ENCODE results near the gene CBARP. TPM values are rescaled to one million over a fixed set of nuclear protein-coding genes. Genes with fewer than 3 reads are reported as not detected.

Gene CBARP
- total and polyA plus RNA-seq, 2 of the 4 experiments (the other 2 are of a cell fraction) = 0.18 to 3.9 TPM

DNA sequence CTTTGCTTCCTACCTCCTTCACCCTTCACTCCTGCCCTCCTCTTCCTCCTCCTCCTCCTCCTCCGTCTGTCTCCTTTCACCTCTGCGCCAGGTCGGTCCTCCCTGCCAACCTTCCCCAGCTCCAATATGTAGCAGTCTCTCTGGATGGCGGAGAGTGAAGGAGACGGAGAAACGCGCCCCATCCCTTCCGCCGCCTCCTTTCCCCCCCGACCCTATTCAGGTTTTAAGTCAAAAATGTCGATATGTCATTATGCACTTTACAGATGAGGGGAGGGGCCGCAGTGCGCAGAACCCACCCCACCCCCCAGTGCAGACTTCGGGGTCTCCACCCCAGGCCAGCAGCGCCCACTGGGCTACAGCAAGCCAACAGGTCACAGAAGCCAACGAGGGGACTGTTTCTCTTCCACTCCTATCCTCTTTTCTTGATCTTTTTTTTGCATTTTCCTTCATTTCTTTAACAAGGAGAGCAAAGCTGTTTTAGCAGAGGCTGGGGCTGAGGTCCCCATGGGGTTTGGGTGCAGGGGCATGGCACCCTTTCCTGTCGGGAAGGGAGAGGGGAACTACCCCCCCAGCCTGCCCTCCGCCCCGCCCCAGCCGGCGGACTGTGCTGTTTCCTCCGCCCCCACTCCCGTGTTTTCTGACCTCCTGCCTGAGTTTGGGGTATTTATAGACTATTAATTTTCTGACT is 19.8 kb upstream of the CBARP start (continued):
- no peak for TF ChIP-seq BHLHE40 (IDR thresholded peaks at IDR 0.05; ENCODE audit: low read depth, low read length)

DNA sequence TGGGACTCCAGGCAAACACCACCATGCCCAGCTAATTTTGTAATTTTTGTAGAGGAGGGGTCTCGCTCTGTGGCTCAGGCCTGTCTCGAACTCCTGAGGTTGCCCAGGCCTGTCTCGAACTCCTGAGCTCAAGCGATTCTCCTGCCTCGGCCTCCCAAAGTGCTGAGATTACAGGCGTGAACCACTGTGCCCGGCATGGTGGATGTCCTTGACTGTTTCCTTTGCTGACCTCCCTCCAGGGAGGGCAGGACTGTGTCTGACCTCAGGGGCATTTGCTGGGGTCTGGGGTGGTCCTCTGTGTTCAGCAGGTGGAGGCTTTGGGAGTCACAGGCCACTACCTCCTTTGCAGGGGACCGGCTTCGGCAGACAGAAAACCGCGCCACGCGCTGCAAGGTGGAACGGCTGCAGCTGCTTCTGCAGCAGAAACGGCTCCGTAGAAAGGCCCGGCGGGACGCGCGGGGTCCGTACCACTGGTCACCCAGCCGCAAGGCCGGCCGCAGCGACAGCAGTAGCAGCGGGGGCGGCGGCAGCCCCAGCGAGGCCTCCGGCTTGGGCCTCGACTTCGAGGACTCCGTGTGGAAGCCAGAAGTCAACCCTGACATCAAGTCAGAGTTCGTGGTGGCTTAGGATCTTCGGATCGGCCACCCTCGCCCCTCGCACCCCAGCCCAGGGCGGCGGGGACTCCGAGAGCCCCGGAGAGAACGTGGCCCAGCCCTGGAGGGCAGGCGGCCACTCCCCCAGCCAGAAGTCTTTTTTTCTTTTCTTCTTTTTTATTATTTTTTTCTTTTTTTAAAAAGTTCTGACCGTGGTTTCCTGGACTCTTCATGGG is 19.1 kb upstream of the CBARP start:
- H2AK9ac ChIP-seq (replicated peaks; ENCODE audit: low read depth, low read length, poor library complexity) = peak overlapping the region; percentile 83
- ATAC-seq (ENCODE audit: low read depth) (no peak), DNase-seq (no peak)
- H3K27ac ChIP-seq (ENCODE audit: insufficient read depth, low read length) = peak overlapping the region; percentile 74
- peaks cover 45% of the 10 kb centered on the region for H3K4me1 ChIP-seq (ENCODE audit: control insufficient read depth, insufficient read depth, low read length)
- 84% methylated on average over 25 of the region's 46 CpGs; no CpG with 5 or more reads in 1 of the 2 experiments for WGBS, 2 experiments (ENCODE audit: extremely low coverage in 2 of 2, insufficient read length in 1 of 2)
- H3K4me3 ChIP-seq (ENCODE audit: insufficient read depth, low read depth, low read length) = no peak overlapping the region
- H3K9me3 ChIP-seq (ENCODE audit: control insufficient read depth, insufficient read depth, low read length) = no peaks in the 10 kb centered on the region
- intact Hi-C loops (cut with micrococcal nuclease) = no loop called here
- H4K20me1 ChIP-seq (ENCODE audit: insufficient read depth, low read length) = peaks cover 82% of the 10 kb centered on the region
- H3K23ac ChIP-seq (ENCODE audit: low read depth, low read length) = peak overlapping the region; percentile 74
- no peak overlapping the region for H2AK5ac ChIP-seq (ENCODE audit: low read depth, low read length)
- no peak overlapping the region for H3K18ac ChIP-seq (ENCODE audit: low read depth, low read length)
- H3K27me3 ChIP-seq (ENCODE audit: control insufficient read depth, insufficient read depth, low read length) = no peaks in the 10 kb centered on the region
- no peak overlapping the region for H2BK20ac ChIP-seq (ENCODE audit: low read depth, low read length)
- peak overlapping the region; percentile 45 for H2BK5ac ChIP-seq (ENCODE audit: low read depth, low read length, poor library complexity, severe bottlenecking)
- H3K9ac ChIP-seq (ENCODE audit: low read depth, low read length) = 0 out of 2 replicates have a peak overlapping the region, but pooled peaks have one; percentile 13
- BruUV-seq (replicated peaks) = no TSS peak
- no peak overlapping the region for H2BK15ac ChIP-seq (ENCODE audit: low read depth, low read length)
- no peak overlapping the region for H2AFZ ChIP-seq (replicated peaks; ENCODE audit: low read length, poor library complexity)
- H3K56ac ChIP-seq (ENCODE audit: extremely low read depth, insufficient read depth, low read length) = no peak overlapping the region
- H3K14ac ChIP-seq (replicated peaks; ENCODE audit: low read depth, low read length) = peak overlapping the region; percentile 19; the same call in 1 of the 2 replicates
- H4K91ac ChIP-seq (ENCODE audit: insufficient read depth, low read depth, low read length) = peak overlapping the region; percentile 53; the same call in 1 of the 2 replicates
- in situ Hi-C loops (cut with MboI; ENCODE audit: low sequenced_read_pairs) = no loop called here
- dilution Hi-C loops (cut with HindIII; ENCODE audit: low sequenced_read_pairs, unreplicated experiment) = no loop called here
- ChIA-PET CTCF (no interaction called here), POLR2A (ENCODE audit: unreplicated experiment) (interaction anchor here (0.6 to 1.7 kb wide), 2 partner anchors 12 to 13 kb away, joined by 3 to 6 read pairs; partner anchors contain the start of gene CIRBP)
- no peak overlapping the region for H3K4me2 ChIP-seq (ENCODE audit: low read depth, low read length)
- TF ChIP-seq POLR2A (IDR thresholded peaks at IDR 0.05; ENCODE audit: low read depth, low read length) (no peak), RFX5 (IDR thresholded peaks at IDR 0.05; ENCODE audit: low read depth, low read length) (no peak), CEBPB (IDR thresholded peaks at IDR 0.05; ENCODE audit: low read depth, low read length) (no peak), BHLHE40 (IDR thresholded peaks at IDR 0.05; ENCODE audit: low read depth, low read length) (no peak), MAZ (IDR thresholded peaks at IDR 0.05; ENCODE audit: borderline replicate concordance, low read depth, low read length) (no peak), MAFK (IDR thresholded peaks at IDR 0.05; ENCODE audit: low read depth, low read length) (no peak), FOS (IDR thresholded peaks at IDR 0.05; ENCODE audit: low read depth, low read length) (no peak), RAD21 (IDR thresholded peaks at IDR 0.05; ENCODE audit: low read length) (no peak), MXI1 (IDR thresholded peaks at IDR 0.05; ENCODE audit: borderline replicate concordance, low read depth, low read length) (no peak), NFE2L2 (IDR thresholded peaks at IDR 0.05; ENCODE audit: low read depth, low read length) (no peak)
- TF ChIP-seq, protein P1, sequence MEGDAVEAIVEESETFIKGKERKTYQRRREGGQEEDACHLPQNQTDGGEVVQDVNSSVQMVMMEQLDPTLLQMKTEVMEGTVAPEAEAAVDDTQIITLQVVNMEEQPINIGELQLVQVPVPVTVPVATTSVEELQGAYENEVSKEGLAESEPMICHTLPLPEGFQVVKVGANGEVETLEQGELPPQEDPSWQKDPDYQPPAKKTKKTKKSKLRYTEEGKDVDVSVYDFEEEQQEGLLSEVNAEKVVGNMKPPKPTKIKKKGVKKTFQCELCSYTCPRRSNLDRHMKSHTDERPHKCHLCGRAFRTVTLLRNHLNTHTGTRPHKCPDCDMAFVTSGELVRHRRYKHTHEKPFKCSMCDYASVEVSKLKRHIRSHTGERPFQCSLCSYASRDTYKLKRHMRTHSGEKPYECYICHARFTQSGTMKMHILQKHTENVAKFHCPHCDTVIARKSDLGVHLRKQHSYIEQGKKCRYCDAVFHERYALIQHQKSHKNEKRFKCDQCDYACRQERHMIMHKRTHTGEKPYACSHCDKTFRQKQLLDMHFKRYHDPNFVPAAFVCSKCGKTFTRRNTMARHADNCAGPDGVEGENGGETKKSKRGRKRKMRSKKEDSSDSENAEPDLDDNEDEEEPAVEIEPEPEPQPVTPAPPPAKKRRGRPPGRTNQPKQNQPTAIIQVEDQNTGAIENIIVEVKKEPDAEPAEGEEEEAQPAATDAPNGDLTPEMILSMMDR (conservative IDR thresholded peaks at IDR 0.05; ENCODE audit: low read depth, low read length) = no peak
- TF ChIP-seq, protein P2, sequence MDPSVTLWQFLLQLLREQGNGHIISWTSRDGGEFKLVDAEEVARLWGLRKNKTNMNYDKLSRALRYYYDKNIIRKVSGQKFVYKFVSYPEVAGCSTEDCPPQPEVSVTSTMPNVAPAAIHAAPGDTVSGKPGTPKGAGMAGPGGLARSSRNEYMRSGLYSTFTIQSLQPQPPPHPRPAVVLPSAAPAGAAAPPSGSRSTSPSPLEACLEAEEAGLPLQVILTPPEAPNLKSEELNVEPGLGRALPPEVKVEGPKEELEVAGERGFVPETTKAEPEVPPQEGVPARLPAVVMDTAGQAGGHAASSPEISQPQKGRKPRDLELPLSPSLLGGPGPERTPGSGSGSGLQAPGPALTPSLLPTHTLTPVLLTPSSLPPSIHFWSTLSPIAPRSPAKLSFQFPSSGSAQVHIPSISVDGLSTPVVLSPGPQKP (IDR thresholded peaks at IDR 0.05; ENCODE audit: borderline replicate concordance, low read depth, low read length) = no peak
- no peak overlapping the region for H4K5ac ChIP-seq (ENCODE audit: low read depth, low read length)
- no peak overlapping the region; the same call in 1 of the 2 replicates for H3K4ac ChIP-seq (ENCODE audit: low read depth, low read length)
- peaks cover under 1% of the 10 kb centered on the region; the same call in 1 of the 2 replicates for H3K9me1 ChIP-seq (ENCODE audit: insufficient read depth, low read length)
- H3K36me3 ChIP-seq (ENCODE audit: control insufficient read depth, insufficient read depth, low read length) = peaks cover 59% of the 10 kb centered on the region
- H2BK120ac ChIP-seq (ENCODE audit: low read depth, low read length) = no peak overlapping the region
- H4K8ac ChIP-seq (ENCODE audit: low read depth in 2 of 2, low read length in 2 of 2) = 0 out of 4 replicates have a peak overlapping the region, but pooled peaks of 1 of the 2 experiments have one; percentile 56
- peaks cover 0 to 55% of the 10 kb centered on the region in 2 experiments; a peak in 2 of 4 replicates for H3K79me1 ChIP-seq (ENCODE audit: low read depth in 1 of 2, low read length in 2 of 2)
